Lower leg skin (tissue), 3 donors: Measurements from ENCODE around the gene PIR.

Experiments used
- POLR2A ChIP-seq, 2 donors: fragments of 450-650 bp; IDR thresholded peaks; one replicate each; pipeline ENCODE4 v1.6.1; 2016 to 2017; ENCODE audit warnings: antibody characterized with exemption in 2 of 2, mild to moderate bottlenecking in 1 of 2, moderate library complexity in 1 of 2
- TF ChIP-seq, protein P1 (sequence below), 3 donors: fragments of 450-650 bp; IDR thresholded peaks; one replicate each; pipeline ENCODE4 v1.5.1; 2016; ENCODE audit warnings: antibody characterized with exemption in 3 of 3, mild to moderate bottlenecking in 3 of 3, moderate library complexity in 2 of 3

DNA sequence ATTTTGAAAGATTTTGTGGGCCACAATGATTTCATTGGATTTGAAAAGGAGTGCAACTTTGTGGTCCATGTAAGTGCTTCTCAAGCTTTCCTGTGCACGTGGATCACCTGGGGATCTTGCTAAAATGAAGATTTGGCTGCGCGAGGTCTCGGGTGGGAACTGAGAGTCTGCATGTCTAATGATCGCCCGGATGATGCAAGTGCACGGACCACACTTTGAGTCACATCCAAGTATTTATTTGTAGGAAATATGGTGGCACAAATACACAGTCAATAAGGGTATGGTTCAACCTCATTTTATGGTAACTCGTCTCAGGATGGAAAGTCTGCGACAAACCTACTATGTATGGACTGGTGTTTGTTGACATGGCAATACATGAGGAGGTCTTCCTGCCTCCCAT lies 8.4 kb upstream of the PIR start:
- TF ChIP-seq, protein P1, sequence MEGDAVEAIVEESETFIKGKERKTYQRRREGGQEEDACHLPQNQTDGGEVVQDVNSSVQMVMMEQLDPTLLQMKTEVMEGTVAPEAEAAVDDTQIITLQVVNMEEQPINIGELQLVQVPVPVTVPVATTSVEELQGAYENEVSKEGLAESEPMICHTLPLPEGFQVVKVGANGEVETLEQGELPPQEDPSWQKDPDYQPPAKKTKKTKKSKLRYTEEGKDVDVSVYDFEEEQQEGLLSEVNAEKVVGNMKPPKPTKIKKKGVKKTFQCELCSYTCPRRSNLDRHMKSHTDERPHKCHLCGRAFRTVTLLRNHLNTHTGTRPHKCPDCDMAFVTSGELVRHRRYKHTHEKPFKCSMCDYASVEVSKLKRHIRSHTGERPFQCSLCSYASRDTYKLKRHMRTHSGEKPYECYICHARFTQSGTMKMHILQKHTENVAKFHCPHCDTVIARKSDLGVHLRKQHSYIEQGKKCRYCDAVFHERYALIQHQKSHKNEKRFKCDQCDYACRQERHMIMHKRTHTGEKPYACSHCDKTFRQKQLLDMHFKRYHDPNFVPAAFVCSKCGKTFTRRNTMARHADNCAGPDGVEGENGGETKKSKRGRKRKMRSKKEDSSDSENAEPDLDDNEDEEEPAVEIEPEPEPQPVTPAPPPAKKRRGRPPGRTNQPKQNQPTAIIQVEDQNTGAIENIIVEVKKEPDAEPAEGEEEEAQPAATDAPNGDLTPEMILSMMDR (IDR thresholded peaks at IDR 0.05), result no peak
- TF ChIP-seq POLR2A (IDR thresholded peaks at IDR 0.05), result no peak
